ENCODE data around the gene COMMD1.

COMMD1 gene

GRCh38 chr2:62177392-62178049 is 272.0 kb downstream of the COMMD1 start:
- ATAC-seq = no peak

GRCh38 chr2:62178741-62179271 is 273.3 kb downstream of the COMMD1 start:
- no peak for ATAC-seq
- TF ChIP-seq ARNTL (CRISPR knock-in tag; IDR thresholded peaks at IDR 0.05; ENCODE audit: borderline replicate concordance, low read depth) = no peak
- no peak for TF ChIP-seq BACH2 (CRISPR knock-in tag; IDR thresholded peaks at IDR 0.05; ENCODE audit: borderline replicate concordance)
- TF ChIP-seq PPARA (CRISPR knock-in tag; IDR thresholded peaks at IDR 0.05; ENCODE audit: borderline replicate concordance) = no peak
- TF ChIP-seq ZNF565 (CRISPR knock-in tag; conservative IDR thresholded peaks at IDR 0.05; ENCODE audit: low read depth) = no peak
- TF ChIP-seq RARB (CRISPR knock-in tag; IDR thresholded peaks at IDR 0.05) = no peak
- no peak for TF ChIP-seq CSRNP3 (CRISPR knock-in tag; IDR thresholded peaks at IDR 0.05)
- TF ChIP-seq GLIS3 (CRISPR knock-in tag; IDR thresholded peaks at IDR 0.05) = no peak
- TF ChIP-seq PATZ1 (CRISPR knock-in tag; IDR thresholded peaks at IDR 0.05; ENCODE audit: borderline replicate concordance) = no peak
- TF ChIP-seq SNAI2 (CRISPR knock-in tag; IDR thresholded peaks at IDR 0.05) = no peak
- no peak for TF ChIP-seq ZNF70 (CRISPR knock-in tag; IDR thresholded peaks at IDR 0.05)
- no peak for TF ChIP-seq TSHZ2 (CRISPR knock-in tag; IDR thresholded peaks at IDR 0.05)
- no peak for TF ChIP-seq ZNF8 (CRISPR knock-in tag; IDR thresholded peaks at IDR 0.05)
- no peak for TF ChIP-seq ZFP30 (CRISPR knock-in tag; IDR thresholded peaks at IDR 0.05)
- TF ChIP-seq TOX (CRISPR knock-in tag; IDR thresholded peaks at IDR 0.05; ENCODE audit: borderline replicate concordance) = no peak

More at GRCh38 chr2:62177392-62178049, 272.0 kb downstream of the COMMD1 start:
- TF ChIP-seq ISL1 (CRISPR knock-in tag; IDR thresholded peaks at IDR 0.05) (no peak), PPARA (CRISPR knock-in tag; IDR thresholded peaks at IDR 0.05; ENCODE audit: borderline replicate concordance) (no peak), TCF4 (CRISPR knock-in tag; IDR thresholded peaks at IDR 0.05; ENCODE audit: borderline replicate concordance) (no peak), ZC3H10 (CRISPR knock-in tag; IDR thresholded peaks at IDR 0.05) (no peak), ZFP30 (CRISPR knock-in tag; IDR thresholded peaks at IDR 0.05) (no peak)

- TF ChIP-seq TCF4 (CRISPR knock-in tag; IDR thresholded peaks at IDR 0.05; ENCODE audit: borderline replicate concordance) = no peak
- ATAC-seq = no peak
Measured at GRCh38 chr2:62180975-62181374, 275.5 kb downstream of the COMMD1 start.

- no peak for ATAC-seq
- TF ChIP-seq ZNF8 (CRISPR knock-in tag; IDR thresholded peaks at IDR 0.05) (no peak), ZNF70 (CRISPR knock-in tag; IDR thresholded peaks at IDR 0.05) (no peak), ZNF565 (CRISPR knock-in tag; conservative IDR thresholded peaks at IDR 0.05; ENCODE audit: low read depth) (no peak), CREB5 (CRISPR knock-in tag; IDR thresholded peaks at IDR 0.05; ENCODE audit: low read depth) (no peak), OSR1 (CRISPR knock-in tag; IDR thresholded peaks at IDR 0.05) (no peak), ZFP30 (CRISPR knock-in tag; IDR thresholded peaks at IDR 0.05) (no peak), TCF4 (CRISPR knock-in tag; IDR thresholded peaks at IDR 0.05; ENCODE audit: borderline replicate concordance) (no peak), TOX (CRISPR knock-in tag; IDR thresholded peaks at IDR 0.05; ENCODE audit: borderline replicate concordance) (no peak), TSHZ2 (CRISPR knock-in tag; IDR thresholded peaks at IDR 0.05) (no peak), POU6F1 (CRISPR knock-in tag; IDR thresholded peaks at IDR 0.05; ENCODE audit: borderline replicate concordance, low read depth) (no peak), CSRNP3 (CRISPR knock-in tag; IDR thresholded peaks at IDR 0.05) (no peak), ARNTL (CRISPR knock-in tag; IDR thresholded peaks at IDR 0.05; ENCODE audit: borderline replicate concordance, low read depth) (no peak)
Measured at GRCh38 chr2:62181843-62182242, 276.4 kb downstream of the COMMD1 start.

All from SK-N-SH treated with all-trans-retinoic acid at 6 μM for 48 hours (cell line).